Transverse colon (tissue), 4 donors: ENCODE measurements around the gene GMDS.

ENCODE experiments used
- CTCF ChIP-seq, 5 experiments: fragments of 200-600 bp in 3 of 5; fragments of 450-650 bp in 2 of 5; sonication (generic) in 3 of 5; IDR thresholded peaks; 1 replicate in 2 of 5; 2 replicates in 3 of 5; pipeline ENCODE4 v1.5.1; 2016 to 2017; ENCODE audit warnings: antibody characterized with exemption in 5 of 5, inconsistent platforms in 3 of 5, mild to moderate bottlenecking in 2 of 5, moderate library complexity in 1 of 5
- POLR2A ChIP-seq: fragments of 450-650 bp; IDR thresholded peaks from one replicate; pipeline ENCODE4 v1.6.1; 2016; ENCODE audit warnings: antibody characterized with exemption, mild to moderate bottlenecking, moderate library complexity
- POLR2AphosphoS5 ChIP-seq, 3 donors: sonication (generic); formaldehyde crosslinking; IDR thresholded peaks; one replicate each; pipeline ENCODE4 v1.6.1; 2016; ENCODE audit warnings: antibody characterized with exemption in 3 of 3

GRCh38 chr6:1657116-1657770 lies 588.2 kb downstream of the GMDS start:
- TF ChIP-seq CTCF (IDR thresholded peaks at IDR 0.05), result no peak
- no peak for TF ChIP-seq POLR2AphosphoS5 (IDR thresholded peaks at IDR 0.05)
- TF ChIP-seq POLR2A, result no peak
